Gastrocnemius medialis (tissue), 4 donors: Measurements from ENCODE around the gene C1GALT1. TPM values are rescaled to one million over a fixed set of nuclear protein-coding genes. Genes with fewer than 3 reads are reported as not detected.
A peak's percentile ranks its signal among the peaks of the same experiment; 100 is the strongest.
"Not testable (repeated sequence)": the region's sequence is repeated elsewhere in the genome, so short reads cannot be mapped to it uniquely, and the experiment has no call there.

Experiments
- ATAC-seq, 2 donors: fragments of 150-250 bp; one replicate each; pipeline ENCODE4 v1.9.1; 2016
- DNase-seq, 2 donors: peaks; one replicate each; pipeline ENCODE4 v3.0.0-alpha.2; 2019
- H3K27ac ChIP-seq, 4 donors: fragments of 200-600 bp; sonication (generic); 1 replicate in 1 of 4; 2 replicates in 3 of 4; pipeline ENCODE4 v1.5.1; 2016 to 2018; ENCODE audit warnings: mild to moderate bottlenecking in 2 of 4, moderate library complexity in 1 of 4
- H3K27me3 ChIP-seq, 3 donors: fragments of 200-600 bp; sonication (generic) in 2 of 3; 1 replicate in 1 of 3; 2 replicates in 2 of 3; pipeline versions ENCODE4 v1.5.1 to v1.6.0; 2016 to 2019; ENCODE audit warnings: mild to moderate bottlenecking in 1 of 3, moderate library complexity in 1 of 3
- H3K36me3 ChIP-seq, 2 donors: fragments of 200-600 bp; sonication (generic) in 1 of 2; one replicate each; pipeline ENCODE4 v1.5.1; 2017 to 2018
- H3K4me1 ChIP-seq, 2 donors: fragments of 200-600 bp; sonication (generic) in 1 of 2; one replicate each; pipeline ENCODE4 v1.5.1; 2016 to 2017; ENCODE audit warnings: mild to moderate bottlenecking in 2 of 2
- H3K4me3 ChIP-seq, 4 donors: fragments of 200-600 bp; sonication (generic) in 3 of 4; 1 replicate in 1 of 4; 2 replicates in 3 of 4; pipeline ENCODE4 v1.5.1; 2016 to 2019; ENCODE audit warnings: mild to moderate bottlenecking in 2 of 4
- H3K9me3 ChIP-seq, 3 donors: fragments of 200-600 bp; sonication (generic) in 2 of 3; 1 replicate in 1 of 3; 2 replicates in 2 of 3; pipeline ENCODE4 v1.5.1; 2016 to 2019
- CTCF ChIP-seq, 5 experiments: fragments of 450-650 bp in 3 of 5; fragments of 200-600 bp in 2 of 5; sonication (generic) in 2 of 5; IDR thresholded peaks in 4 of 5; conservative IDR thresholded peaks in 1 of 5; 1 replicate in 4 of 5; 2 replicates in 1 of 5; pipeline ENCODE4 v1.5.1; 2016 to 2019; ENCODE audit warnings: antibody characterized with exemption in 5 of 5, mild to moderate bottlenecking in 3 of 5, moderate library complexity in 3 of 5
- POLR2A ChIP-seq, 2 donors: fragments of 450-650 bp; IDR thresholded peaks; one replicate each; pipeline ENCODE4 v1.6.1; 2017; ENCODE audit warnings: antibody characterized with exemption in 2 of 2, mild to moderate bottlenecking in 2 of 2, moderate library complexity in 2 of 2
- in situ Hi-C, 4 donors: fragments of 200-750 bp; cut with MboI; loops; one replicate each; pipeline versions ENCODE4 v1.15.0 to v1.8.0; 2017; ENCODE audit warnings: low sequenced_read_pairs in 4 of 4
- intact Hi-C: fragments of 100-400 bp; cut with DNase I; formaldehyde crosslinking; loops from one replicate; pipeline ENCODE4 v1.15.1; 2023; ENCODE audit warnings: low total_unique reads
- total RNA-seq, 4 donors: library from RNA; depleted of rRNA; stranded (reverse); fragments of >200 nt; gene quantifications; one replicate each; pipeline versions ENCODE4 v1.1.0 to v1.2.3, GENCODE V29; 2016

Gene C1GALT1
- total RNA-seq, 4 donors from 2014 or later, result 16.1 to 40.8 (median 27.5) TPM

DNA sequence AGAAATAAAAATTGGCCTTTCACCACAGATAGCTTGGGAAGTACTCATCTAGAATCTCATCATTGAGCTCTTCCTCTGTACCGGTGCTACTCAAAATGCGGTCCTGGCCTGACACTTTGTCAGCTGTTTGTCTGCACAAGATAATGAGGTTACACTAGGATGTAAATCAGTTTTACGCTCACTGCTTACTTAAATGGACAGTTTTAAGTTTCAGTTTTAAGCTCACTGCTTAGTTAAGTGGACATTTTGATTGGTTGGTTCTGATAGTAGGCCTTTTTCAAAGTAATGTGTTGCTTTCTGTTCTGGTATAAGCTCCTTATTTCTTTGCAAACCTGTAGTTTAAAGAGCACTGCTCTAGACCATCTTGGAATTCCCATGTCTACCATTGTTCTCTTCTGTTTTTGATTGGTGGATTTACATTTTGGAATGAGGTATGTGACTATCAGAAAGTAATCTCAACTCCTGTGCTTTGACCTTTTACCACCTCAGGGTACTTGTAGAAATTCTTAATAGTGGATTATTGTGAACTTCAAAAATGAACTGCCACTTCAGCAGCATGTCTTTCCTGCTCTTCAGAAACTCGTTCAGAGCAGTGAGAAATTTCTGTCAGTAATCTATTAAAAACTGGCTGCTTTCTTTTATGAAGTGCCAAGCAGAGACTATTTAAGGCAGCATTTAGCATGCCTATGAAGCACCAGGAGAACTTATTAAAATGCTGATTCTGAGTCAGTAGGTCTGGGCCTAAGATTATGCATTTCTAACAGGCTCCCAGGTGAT, 55.0 kb downstream of the C1GALT1 start:
- Histone ChIP-seq H3K4me3 (no peak overlapping the region), H3K27me3 (no peaks in the 10 kb centered on the region), H3K4me1 (peaks cover 0 to 14% of the 10 kb centered on the region in 2 donors), H3K27ac (no peak overlapping the region), H3K9me3 (no peaks in the 10 kb centered on the region), H3K36me3 (peaks cover 0 to 19% of the 10 kb centered on the region in 2 donors)
- no peak for DNase-seq
- intact Hi-C loops (no loop called here), in situ Hi-C loops (no loop called here)
- ATAC-seq, result no peak
- no peak for TF ChIP-seq CTCF (IDR thresholded peaks at IDR 0.05 in 4 of 5, conservative IDR thresholded peaks at IDR 0.05 in 1 of 5)
- no peak for TF ChIP-seq POLR2A (IDR thresholded peaks at IDR 0.05)

DNA sequence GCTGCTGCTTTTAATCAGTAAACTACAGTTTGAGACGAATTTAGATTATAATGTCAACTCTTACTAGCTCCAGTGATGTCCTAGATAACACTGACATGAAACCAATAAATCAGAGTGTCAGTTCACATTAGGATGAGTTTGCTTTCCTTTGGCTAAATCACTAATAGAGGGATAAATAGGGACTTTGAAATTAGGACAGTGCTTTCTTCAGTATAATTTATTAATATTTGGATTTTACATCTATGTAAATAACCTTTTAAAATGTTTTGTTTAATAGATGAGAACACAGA, 55.6 kb downstream of the C1GALT1 start:
- in situ Hi-C loops, result no loop called here
- Histone ChIP-seq H3K27me3 (no peaks in the 10 kb centered on the region), H3K4me1 (peaks cover 0 to 14% of the 10 kb centered on the region in 2 donors), H3K4me3 (no peak overlapping the region), H3K9me3 (no peaks in the 10 kb centered on the region), H3K36me3 (peaks cover 0 to 19% of the 10 kb centered on the region in 2 donors), H3K27ac (no peak overlapping the region)
- DNase-seq (no peak), ATAC-seq (no peak)
- TF ChIP-seq POLR2A (IDR thresholded peaks at IDR 0.05) (no peak), CTCF (IDR thresholded peaks at IDR 0.05 in 4 of 5, conservative IDR thresholded peaks at IDR 0.05 in 1 of 5) (no peak)
- intact Hi-C loops, result no loop called here

- ATAC-seq (peak; percentile 80 to 97), DNase-seq (no peak)
- Histone ChIP-seq H3K27me3 (no peaks in the 10 kb centered on the region), H3K9me3 (no peaks in the 10 kb centered on the region), H3K27ac (no peak overlapping the region), H3K4me1 (peaks cover 0 to 17% of the 10 kb centered on the region in 2 donors), H3K36me3 (peaks cover 0 to 29% of the 10 kb centered on the region in 2 donors), H3K4me3 (no peak overlapping the region)
- TF ChIP-seq CTCF (IDR thresholded peaks at IDR 0.05 in 4 of 5, conservative IDR thresholded peaks at IDR 0.05 in 1 of 5) (no peak), POLR2A (IDR thresholded peaks at IDR 0.05) (no peak)
- intact Hi-C loops, result no loop called here
- in situ Hi-C loops, result no loop called here
These were observed 57.0 kb downstream of the C1GALT1 start for GRCh38 chr7:7239346-7239745.

DNA sequence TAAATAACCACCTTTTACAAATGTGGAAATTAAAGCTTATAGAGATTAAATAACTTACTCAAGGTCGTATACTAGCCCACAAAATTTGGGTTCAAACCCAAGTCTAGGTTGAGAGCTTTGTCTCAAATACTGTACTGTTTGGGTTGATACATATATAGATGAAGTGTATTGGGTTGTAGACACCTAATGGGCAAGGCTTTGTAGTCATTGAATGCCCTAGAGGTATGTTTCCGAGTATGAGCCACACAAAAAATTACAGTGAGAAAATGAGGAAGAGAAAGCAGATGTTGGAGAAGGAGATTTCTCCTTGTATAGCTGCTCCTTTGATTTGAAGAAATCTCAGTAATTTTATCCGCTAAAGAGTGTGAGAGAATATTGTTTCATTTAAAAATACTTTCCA, 60.6 kb downstream of the C1GALT1 start:
- DNase-seq (no peak), ATAC-seq (no peak)
- in situ Hi-C loops (no loop called here), intact Hi-C loops (loop anchor here (5.0 kb wide), 1 partner anchor 61 kb away; the partner anchor contains the start of gene C1GALT1)
- Histone ChIP-seq H3K4me1 (peaks cover 0 to 22% of the 10 kb centered on the region in 2 donors), H3K27me3 (no peaks in the 10 kb centered on the region), H3K9me3 (no peaks in the 10 kb centered on the region), H3K4me3 (no peak overlapping the region), H3K27ac (no peak overlapping the region), H3K36me3 (peaks cover 0 to 10% of the 10 kb centered on the region in 2 donors)
- TF ChIP-seq CTCF (IDR thresholded peaks at IDR 0.05 in 4 of 5, conservative IDR thresholded peaks at IDR 0.05 in 1 of 5) (no peak), POLR2A (IDR thresholded peaks at IDR 0.05) (no peak)

DNA sequence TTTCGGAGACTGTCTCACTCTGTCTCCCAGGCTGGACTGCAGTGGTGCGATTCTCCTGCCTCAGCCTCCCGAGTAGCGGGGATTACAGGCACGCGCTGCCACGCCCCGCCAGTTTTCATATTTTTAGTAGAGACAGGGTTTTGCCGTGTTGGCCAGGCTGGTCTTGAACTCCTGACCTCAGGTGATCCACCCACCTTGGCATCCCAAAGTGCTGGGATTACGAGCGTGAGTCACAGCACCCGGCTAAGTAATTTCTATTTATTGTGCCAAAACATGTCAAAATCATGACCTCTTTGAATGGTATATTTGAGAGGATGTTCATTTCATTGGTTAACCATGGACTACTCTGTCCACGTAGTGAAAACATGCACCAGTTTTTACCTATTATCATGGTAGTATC, 62.9 kb downstream of the C1GALT1 start:
- H3K4me3 ChIP-seq, in situ Hi-C loops, H3K27ac ChIP-seq, DNase-seq, intact Hi-C loops, H3K27me3 ChIP-seq, H3K9me3 ChIP-seq, ATAC-seq, H3K4me1 ChIP-seq: not testable (repeated sequence)
- peaks cover 0 to 10% of the 10 kb centered on the region in 2 donors for H3K36me3 ChIP-seq
